ENCODE results near the gene HTR7. TPM values are rescaled to one million over a fixed set of nuclear protein-coding genes. Genes with fewer than 3 reads are reported as not detected.

HTR7 gene
- total and polyA plus RNA-seq, 2 of the 4 experiments (the other 2 are of a cell fraction), result 0.43 to 0.72 TPM

DNA sequence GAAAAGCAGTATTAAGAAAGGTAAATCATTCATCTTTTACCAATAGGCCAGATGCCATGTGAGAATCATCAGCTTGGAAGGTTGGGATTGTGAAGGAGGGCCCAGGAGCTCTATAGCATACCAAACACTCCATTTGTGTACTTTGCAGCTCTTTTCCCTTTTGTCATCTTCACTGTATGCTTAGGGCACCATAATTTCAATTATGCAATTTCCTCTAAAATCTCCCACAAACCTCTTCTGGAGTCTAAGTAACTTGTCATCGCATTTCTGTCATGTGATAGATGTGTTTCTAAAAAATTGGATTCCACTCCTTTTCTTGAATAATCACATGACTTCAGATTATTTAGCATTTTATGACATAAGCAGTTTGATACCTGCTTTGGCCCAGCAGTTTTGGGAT is 31.8 kb upstream of the HTR7 start:
- no peak overlapping the region for H2AK5ac ChIP-seq (ENCODE audit: low read depth, low read length)
- peak overlapping the region; percentile 57; the same call in 1 of the 2 replicates for H3K27ac ChIP-seq (ENCODE audit: insufficient read depth, low read length)
- no peak overlapping the region for H3K23ac ChIP-seq (ENCODE audit: low read depth, low read length)
- no peak overlapping the region for H3K9ac ChIP-seq (ENCODE audit: low read depth, low read length)
- peak overlapping the region; percentile 6; the same call in 1 of the 2 replicates for H2BK120ac ChIP-seq (ENCODE audit: low read depth, low read length)
- H3K4ac ChIP-seq (ENCODE audit: low read depth, low read length), result no peak overlapping the region
- peak overlapping the region; percentile 35; the same call in 1 of the 2 replicates for H3K18ac ChIP-seq (ENCODE audit: low read depth, low read length)
- H4K20me1 ChIP-seq (ENCODE audit: insufficient read depth, low read length), result no peaks in the 10 kb centered on the region
- peak overlapping the region; percentile 4; the same call in 1 of the 2 replicates for H3K56ac ChIP-seq (ENCODE audit: extremely low read depth, insufficient read depth, low read length)
- H4K91ac ChIP-seq (ENCODE audit: insufficient read depth, low read depth, low read length), result peak overlapping the region; percentile 25; the same call in 1 of the 2 replicates
- dilution Hi-C loops (cut with HindIII; ENCODE audit: low sequenced_read_pairs, unreplicated experiment), result loop anchor here (25.0 kb wide), 1 partner anchor 373 kb away; no protein-coding TSS in a partner anchor
- H4K5ac ChIP-seq (ENCODE audit: low read depth, low read length), result peak overlapping the region; percentile 16
- no peaks in the 10 kb centered on the region for H3K27me3 ChIP-seq (ENCODE audit: control insufficient read depth, insufficient read depth, low read length)
- no peak overlapping the region for H2BK15ac ChIP-seq (ENCODE audit: low read depth, low read length)
- H2AFZ ChIP-seq (replicated peaks; ENCODE audit: low read length, poor library complexity), result no peak overlapping the region
- ATAC-seq (ENCODE audit: low read depth) (no peak), DNase-seq (peak; percentile 2)
- in situ Hi-C loops (cut with MboI; ENCODE audit: low sequenced_read_pairs), result no loop called here
- peak overlapping the region; percentile 7 for H2BK5ac ChIP-seq (ENCODE audit: low read depth, low read length, poor library complexity, severe bottlenecking)
- peaks cover 5% of the 10 kb centered on the region; the same call in 1 of the 2 replicates for H3K9me1 ChIP-seq (ENCODE audit: insufficient read depth, low read length)
- ChIA-PET POLR2A (ENCODE audit: unreplicated experiment) (no interaction called here), CTCF (interaction anchor here (1.0 to 1.2 kb wide), 2 partner anchors 9 to 22 kb away, joined by 3 to 5 read pairs; no protein-coding TSS in a partner anchor)
- H3K4me3 ChIP-seq (ENCODE audit: insufficient read depth, low read depth, low read length), result no peak overlapping the region
- H3K4me2 ChIP-seq (ENCODE audit: low read depth, low read length), result peak overlapping the region; percentile 20; the same call in 1 of the 2 replicates
- H3K14ac ChIP-seq (replicated peaks; ENCODE audit: low read depth, low read length), result no peak overlapping the region; the same call in 1 of the 2 replicates
- peak overlapping the region in 1 of 2 experiments; percentile 52; a peak in 2 of 4 replicates for H4K8ac ChIP-seq (ENCODE audit: low read depth in 2 of 2, low read length in 2 of 2)
- peak overlapping the region; percentile 58; the same call in 1 of the 2 replicates for H2BK20ac ChIP-seq (ENCODE audit: low read depth, low read length)
- no TSS peak for BruUV-seq (replicated peaks)
- TF ChIP-seq, protein P1, sequence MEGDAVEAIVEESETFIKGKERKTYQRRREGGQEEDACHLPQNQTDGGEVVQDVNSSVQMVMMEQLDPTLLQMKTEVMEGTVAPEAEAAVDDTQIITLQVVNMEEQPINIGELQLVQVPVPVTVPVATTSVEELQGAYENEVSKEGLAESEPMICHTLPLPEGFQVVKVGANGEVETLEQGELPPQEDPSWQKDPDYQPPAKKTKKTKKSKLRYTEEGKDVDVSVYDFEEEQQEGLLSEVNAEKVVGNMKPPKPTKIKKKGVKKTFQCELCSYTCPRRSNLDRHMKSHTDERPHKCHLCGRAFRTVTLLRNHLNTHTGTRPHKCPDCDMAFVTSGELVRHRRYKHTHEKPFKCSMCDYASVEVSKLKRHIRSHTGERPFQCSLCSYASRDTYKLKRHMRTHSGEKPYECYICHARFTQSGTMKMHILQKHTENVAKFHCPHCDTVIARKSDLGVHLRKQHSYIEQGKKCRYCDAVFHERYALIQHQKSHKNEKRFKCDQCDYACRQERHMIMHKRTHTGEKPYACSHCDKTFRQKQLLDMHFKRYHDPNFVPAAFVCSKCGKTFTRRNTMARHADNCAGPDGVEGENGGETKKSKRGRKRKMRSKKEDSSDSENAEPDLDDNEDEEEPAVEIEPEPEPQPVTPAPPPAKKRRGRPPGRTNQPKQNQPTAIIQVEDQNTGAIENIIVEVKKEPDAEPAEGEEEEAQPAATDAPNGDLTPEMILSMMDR (conservative IDR thresholded peaks at IDR 0.05; ENCODE audit: low read depth, low read length), result no peak
- no CpG with 5 or more reads among the region's 1 CpG for WGBS, 2 experiments (ENCODE audit: extremely low coverage in 2 of 2, insufficient read length in 1 of 2)
- intact Hi-C loops (cut with micrococcal nuclease), result loop anchor here (10.0 kb wide), 3 partner anchors 275 to 745 kb away; partner anchors contain the start of gene PPP1R3C
- peaks cover 11% of the 10 kb centered on the region for H3K36me3 ChIP-seq (ENCODE audit: control insufficient read depth, insufficient read depth, low read length)
- no peak overlapping the region for H2AK9ac ChIP-seq (replicated peaks; ENCODE audit: low read depth, low read length, poor library complexity)
- H3K4me1 ChIP-seq (ENCODE audit: control insufficient read depth, insufficient read depth, low read length), result peaks cover 16% of the 10 kb centered on the region
- H3K9me3 ChIP-seq (ENCODE audit: control insufficient read depth, insufficient read depth, low read length), result no peaks in the 10 kb centered on the region
- H3K79me1 ChIP-seq (ENCODE audit: low read depth in 1 of 2, low read length in 2 of 2), result peaks cover 3 to 16% of the 10 kb centered on the region in 2 experiments; a peak in 3 of 4 replicates

All from IMR-90 (cell line).